ENCODE measurements around the gene WASF3. TPM values are rescaled to one million over a fixed set of nuclear protein-coding genes. Genes with fewer than 3 reads are reported as not detected.

WASF3 gene
- total RNA-seq, 4 donors from 2014 or later = 0.75 to 4.9 (median 2.3) TPM

DNA sequence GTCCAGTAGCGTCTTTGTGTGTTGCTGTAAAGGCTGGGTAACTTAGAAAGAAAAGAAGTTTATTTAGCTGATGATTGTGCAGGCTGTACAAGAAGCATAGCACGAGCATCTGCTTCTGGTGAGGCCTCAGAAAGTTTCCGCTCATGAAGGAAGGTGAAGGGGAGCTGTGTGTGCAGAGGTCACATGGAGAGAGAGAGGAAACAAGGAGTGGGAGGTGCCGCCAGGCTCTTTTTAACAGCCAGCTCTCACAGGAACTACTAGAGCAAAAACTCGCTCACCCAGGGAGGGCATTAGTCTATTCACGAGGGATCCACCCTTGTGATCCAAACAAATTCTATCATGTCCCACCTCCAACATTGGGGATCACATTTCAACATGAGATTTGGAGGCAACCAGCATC is 103.3 kb downstream of the WASF3 start:
- TF ChIP-seq POLR2A (IDR thresholded peaks at IDR 0.05) (no peak), EP300 (IDR thresholded peaks at IDR 0.05; ENCODE audit: low read depth) (no peak), POLR2AphosphoS5 (IDR thresholded peaks at IDR 0.05) (no peak)
- TF ChIP-seq, protein P1, sequence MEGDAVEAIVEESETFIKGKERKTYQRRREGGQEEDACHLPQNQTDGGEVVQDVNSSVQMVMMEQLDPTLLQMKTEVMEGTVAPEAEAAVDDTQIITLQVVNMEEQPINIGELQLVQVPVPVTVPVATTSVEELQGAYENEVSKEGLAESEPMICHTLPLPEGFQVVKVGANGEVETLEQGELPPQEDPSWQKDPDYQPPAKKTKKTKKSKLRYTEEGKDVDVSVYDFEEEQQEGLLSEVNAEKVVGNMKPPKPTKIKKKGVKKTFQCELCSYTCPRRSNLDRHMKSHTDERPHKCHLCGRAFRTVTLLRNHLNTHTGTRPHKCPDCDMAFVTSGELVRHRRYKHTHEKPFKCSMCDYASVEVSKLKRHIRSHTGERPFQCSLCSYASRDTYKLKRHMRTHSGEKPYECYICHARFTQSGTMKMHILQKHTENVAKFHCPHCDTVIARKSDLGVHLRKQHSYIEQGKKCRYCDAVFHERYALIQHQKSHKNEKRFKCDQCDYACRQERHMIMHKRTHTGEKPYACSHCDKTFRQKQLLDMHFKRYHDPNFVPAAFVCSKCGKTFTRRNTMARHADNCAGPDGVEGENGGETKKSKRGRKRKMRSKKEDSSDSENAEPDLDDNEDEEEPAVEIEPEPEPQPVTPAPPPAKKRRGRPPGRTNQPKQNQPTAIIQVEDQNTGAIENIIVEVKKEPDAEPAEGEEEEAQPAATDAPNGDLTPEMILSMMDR (IDR thresholded peaks at IDR 0.05) = no peak
- no peak overlapping the region for H3K27ac ChIP-seq
- in situ Hi-C loops (cut with MboI; ENCODE audit: low pct_ligation_motif_present in 1 of 4, low pct_unique_long_range_greater_than_20kb in 1 of 4, low sequenced_read_pairs in 3 of 4) (no loop called here), intact Hi-C loops (cut with DNase I; ENCODE audit: low total_unique reads) (no loop called here)
- H3K9me3 ChIP-seq = no peaks in the 10 kb centered on the region
- DNase-seq = no peak
- H3K27me3 ChIP-seq = no peaks in the 10 kb centered on the region
- H3K36me3 ChIP-seq = no peaks in the 10 kb centered on the region
- 69 to 77% methylated on average over 5 to 6 of the region's 6 CpGs for WGBS, 2 donors (ENCODE audit: low coverage in 1 of 2)
- H3K4me1 ChIP-seq = no peaks in the 10 kb centered on the region
- no peak overlapping the region for H3K4me3 ChIP-seq

DNA sequence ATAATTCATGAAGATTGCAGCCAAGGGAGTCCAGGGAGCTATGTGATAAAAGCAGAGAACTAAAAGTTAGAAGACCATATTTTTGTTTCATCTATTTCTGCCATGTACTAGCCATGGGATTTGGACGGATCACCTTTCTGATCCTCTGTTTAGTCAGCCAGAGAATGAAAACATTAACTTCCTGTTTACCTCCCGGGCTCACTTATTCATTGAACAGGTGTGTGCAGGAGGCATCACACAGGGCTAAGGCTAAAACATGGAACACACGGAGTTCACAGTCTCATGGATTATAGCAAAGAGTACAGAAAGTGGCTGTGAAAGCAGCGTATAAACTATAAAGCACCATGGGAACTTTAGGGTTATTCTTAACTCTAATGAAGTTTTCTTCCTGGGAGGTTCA is 106.3 kb downstream of the WASF3 start:
- 35 to 38% methylated on average over 4 of the region's 4 CpGs for WGBS, 2 donors (ENCODE audit: low coverage in 1 of 2)
- Histone ChIP-seq H3K4me3 (no peak overlapping the region), H3K27me3 (no peaks in the 10 kb centered on the region), H3K27ac (no peak overlapping the region), H3K9me3 (no peaks in the 10 kb centered on the region), H3K4me1 (no peaks in the 10 kb centered on the region), H3K36me3 (no peaks in the 10 kb centered on the region)
- no peak for TF ChIP-seq POLR2A (IDR thresholded peaks at IDR 0.05)
- TF ChIP-seq, protein P1 (IDR thresholded peaks at IDR 0.05) = no peak
- no peak for TF ChIP-seq EP300 (IDR thresholded peaks at IDR 0.05; ENCODE audit: low read depth)
- no peak for TF ChIP-seq POLR2AphosphoS5 (IDR thresholded peaks at IDR 0.05)
- in situ Hi-C loops (cut with MboI; ENCODE audit: low pct_ligation_motif_present in 1 of 4, low pct_unique_long_range_greater_than_20kb in 1 of 4, low sequenced_read_pairs in 3 of 4) = no loop called here
- no peak for DNase-seq
- intact Hi-C loops (cut with DNase I; ENCODE audit: low total_unique reads) = no loop called here

DNA sequence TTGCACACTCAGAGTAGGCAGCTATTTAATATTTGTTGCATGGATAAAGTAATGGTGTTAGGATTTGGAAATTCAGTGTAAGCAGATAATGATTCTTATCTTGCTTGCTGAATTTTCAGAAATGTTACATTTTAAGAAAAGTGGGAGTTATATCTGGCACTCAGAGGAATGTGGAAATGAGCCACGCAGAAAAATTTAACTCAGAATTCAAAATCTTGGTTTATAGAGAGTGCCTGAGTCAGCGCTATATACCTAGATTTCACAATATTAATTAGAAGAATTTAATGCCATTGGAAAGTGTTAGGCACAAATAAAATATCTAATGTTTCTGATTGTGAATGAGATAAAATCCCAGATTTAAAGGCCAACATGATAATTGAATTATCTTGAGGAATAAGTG is 106.8 kb downstream of the WASF3 start:
- Histone ChIP-seq H3K36me3 (no peaks in the 10 kb centered on the region), H3K27me3 (no peaks in the 10 kb centered on the region), H3K9me3 (no peaks in the 10 kb centered on the region), H3K4me3 (no peak overlapping the region), H3K4me1 (no peaks in the 10 kb centered on the region), H3K27ac (no peak overlapping the region)
- no peak for DNase-seq
- intact Hi-C loops (cut with DNase I; ENCODE audit: low total_unique reads) = no loop called here
- WGBS, 2 donors (ENCODE audit: low coverage in 1 of 2) = 86 to 93% methylated on average over 2 of the region's 2 CpGs
- in situ Hi-C loops (cut with MboI; ENCODE audit: low pct_ligation_motif_present in 1 of 4, low pct_unique_long_range_greater_than_20kb in 1 of 4, low sequenced_read_pairs in 3 of 4) = no loop called here
- TF ChIP-seq POLR2AphosphoS5 (IDR thresholded peaks at IDR 0.05) (no peak), EP300 (IDR thresholded peaks at IDR 0.05; ENCODE audit: low read depth) (no peak), POLR2A (IDR thresholded peaks at IDR 0.05) (no peak)
- TF ChIP-seq, protein P1 (IDR thresholded peaks at IDR 0.05) = no peak

DNA sequence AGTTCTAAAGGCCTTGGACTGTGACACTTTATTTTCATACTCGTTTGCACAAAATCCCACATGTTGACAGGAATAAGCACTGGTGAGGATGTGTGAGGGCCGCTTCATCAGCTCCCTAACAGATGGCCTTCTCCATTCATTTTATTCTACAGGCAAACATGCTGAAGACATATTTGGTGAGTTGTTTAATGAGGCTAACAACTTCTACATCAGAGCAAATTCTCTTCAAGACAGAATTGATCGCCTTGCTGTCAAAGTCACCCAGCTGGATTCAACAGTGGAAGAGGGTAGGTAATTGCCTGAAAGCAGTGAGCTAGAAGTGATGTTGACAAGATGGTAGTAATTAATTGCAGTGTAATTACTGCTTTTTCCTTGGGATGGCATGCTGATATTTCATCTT is 107.4 kb downstream of the WASF3 start:
- no peaks in the 10 kb centered on the region for H3K9me3 ChIP-seq
- DNase-seq = no peak
- no peaks in the 10 kb centered on the region for H3K36me3 ChIP-seq
- H3K27ac ChIP-seq = no peak overlapping the region
- in situ Hi-C loops (cut with MboI; ENCODE audit: low pct_ligation_motif_present in 1 of 4, low pct_unique_long_range_greater_than_20kb in 1 of 4, low sequenced_read_pairs in 3 of 4) (no loop called here), intact Hi-C loops (cut with DNase I; ENCODE audit: low total_unique reads) (no loop called here)
- H3K27me3 ChIP-seq = no peaks in the 10 kb centered on the region
- H3K4me1 ChIP-seq = no peaks in the 10 kb centered on the region
- no peak overlapping the region for H3K4me3 ChIP-seq
- 68 to 79% methylated on average over 2 to 3 of the region's 3 CpGs for WGBS, 2 donors (ENCODE audit: low coverage in 1 of 2)
- TF ChIP-seq EP300 (IDR thresholded peaks at IDR 0.05; ENCODE audit: low read depth) (no peak), POLR2A (IDR thresholded peaks at IDR 0.05) (no peak), POLR2AphosphoS5 (IDR thresholded peaks at IDR 0.05) (no peak)
- TF ChIP-seq, protein P1 (IDR thresholded peaks at IDR 0.05) = no peak

Measured in transverse colon (tissue), 4 donors.